HEK293T (cell line): ENCODE results near the gene ERLIN1.

Experiments used
- CTCF ChIA-PET: fragments of 350-600 bp; formaldehyde crosslinking; extraction: SDS; loops from one replicate; lab custom pipeline; 2021; ENCODE audit warnings: antibody characterized with exemption, inconsistent platforms; lab: Yijun Ruan, JAX
- POLR2A ChIA-PET: fragments of 350-600 bp; formaldehyde crosslinking; extraction: SDS; loops from one replicate; lab custom pipeline; 2020; ENCODE audit warnings: antibody characterized with exemption, inconsistent platforms; lab: Yijun Ruan, JAX
- DNase-seq: peaks from one replicate; pipeline ENCODE4 v3.0.0; 2012; ENCODE audit warnings: mixed read lengths; ENCODE audit errors: extremely low spot score
- ARNT ChIP-seq: fragments of 450-650 bp; IDR thresholded peaks from 2 replicates; pipeline ENCODE4 v1.6.1; 2017; ENCODE audit warnings: mild to moderate bottlenecking
- BHLHE40 ChIP-seq: fragments of 450-650 bp; IDR thresholded peaks from 2 replicates; pipeline ENCODE4 v1.6.1; 2016; ENCODE audit warnings: mild to moderate bottlenecking, moderate library complexity, borderline replicate concordance
- CTBP1 ChIP-seq: fragments of 450-650 bp; IDR thresholded peaks from 2 replicates; pipeline ENCODE4 v1.6.1; 2016; ENCODE audit warnings: borderline replicate concordance
- ELF4 ChIP-seq: fragments of 450-650 bp; IDR thresholded peaks from 2 replicates; pipeline ENCODE4 v1.6.1; 2017; ENCODE audit warnings: antibody characterized with exemption
- FOXA1 ChIP-seq: fragments of 450-650 bp; IDR thresholded peaks from 2 replicates; pipeline ENCODE4 v1.6.1; 2016; ENCODE audit warnings: mild to moderate bottlenecking
- FOXK2 ChIP-seq: fragments of 450-650 bp; IDR thresholded peaks from 2 replicates; pipeline ENCODE4 v1.6.1; 2016; ENCODE audit warnings: mild to moderate bottlenecking
- FOXM1 ChIP-seq: fragments of 450-650 bp; IDR thresholded peaks from 2 replicates; pipeline ENCODE4 v1.6.1; 2017; ENCODE audit warnings: mild to moderate bottlenecking, borderline replicate concordance
- HDGF ChIP-seq: fragments of 450-650 bp; IDR thresholded peaks from 2 replicates; pipeline ENCODE4 v1.6.1; 2017; ENCODE audit warnings: antibody characterized with exemption, borderline replicate concordance
- L3MBTL2 ChIP-seq: fragments of 450-650 bp; conservative IDR thresholded peaks from 2 replicates; pipeline ENCODE4 v1.6.1; 2016; ENCODE audit warnings: mild to moderate bottlenecking
- LEF1 ChIP-seq: fragments of 450-650 bp; IDR thresholded peaks from 2 replicates; pipeline ENCODE4 v1.6.1; 2017; ENCODE audit warnings: mild to moderate bottlenecking, borderline replicate concordance
- NFRKB ChIP-seq: fragments of 450-650 bp; IDR thresholded peaks from 2 replicates; pipeline ENCODE4 v1.6.1; 2016; ENCODE audit warnings: mild to moderate bottlenecking, moderate library complexity
- PKNOX1 ChIP-seq: fragments of 450-650 bp; IDR thresholded peaks from 2 replicates; pipeline ENCODE4 v1.6.1; 2016
- SP1 ChIP-seq: fragments of 450-650 bp; IDR thresholded peaks from 2 replicates; pipeline ENCODE4 v1.6.1; 2017
- SUZ12 ChIP-seq: fragments of 450-650 bp; IDR thresholded peaks from 2 replicates; pipeline ENCODE4 v1.6.1; 2016; ENCODE audit warnings: mild to moderate bottlenecking
- TARDBP ChIP-seq: fragments of 450-650 bp; IDR thresholded peaks from 2 replicates; pipeline ENCODE4 v1.6.1; 2016
- ZNF384 ChIP-seq: fragments of 450-650 bp; IDR thresholded peaks from 2 replicates; pipeline ENCODE4 v1.6.1; 2016

The ERLIN1 gene

GRCh38 chr10:100153239-100153825 is 32.5 kb downstream of the ERLIN1 start:
- DNase-seq, result no peak
- POLR2A ChIA-PET, result no interaction called here
- CTCF ChIA-PET, result no interaction called here
- TF ChIP-seq HDGF, result no peak
- no peak for TF ChIP-seq BHLHE40
- TF ChIP-seq PKNOX1, result no peak
- TF ChIP-seq FOXK2, result no peak
- TF ChIP-seq ELF4, result no peak
- no peak for TF ChIP-seq FOXM1
- no peak for TF ChIP-seq NFRKB
- TF ChIP-seq ARNT, result no peak
- TF ChIP-seq SP1, result no peak
- no peak for TF ChIP-seq FOXA1
- no peak for TF ChIP-seq L3MBTL2
- no peak for TF ChIP-seq TARDBP
- TF ChIP-seq LEF1, result no peak
- TF ChIP-seq SUZ12, result no peak

- CTCF ChIA-PET, result no interaction called here
- no peak for DNase-seq
- POLR2A ChIA-PET, result no interaction called here
Measured at GRCh38 chr10:100151723-100152300, 34.0 kb downstream of the ERLIN1 start.

GRCh38 chr10:100148353-100149211 is 37.2 kb downstream of the ERLIN1 start:
- CTCF ChIA-PET, result interaction anchor here (0.6 kb wide), 1 partner anchor 16 kb away, joined by 3 read pairs; no protein-coding TSS in a partner anchor
- POLR2A ChIA-PET, result no interaction called here
- DNase-seq, result no peak
- no peak for TF ChIP-seq ZNF384
- TF ChIP-seq SUZ12, result no peak
- TF ChIP-seq FOXM1, result no peak
- no peak for TF ChIP-seq ARNT
- no peak for TF ChIP-seq LEF1
- TF ChIP-seq SP1, result no peak
- TF ChIP-seq PKNOX1, result no peak
- TF ChIP-seq FOXK2, result no peak
- no peak for TF ChIP-seq CTBP1
- TF ChIP-seq L3MBTL2, result no peak
- no peak for TF ChIP-seq TARDBP
- no peak for TF ChIP-seq FOXA1
- TF ChIP-seq HDGF, result no peak
- TF ChIP-seq ELF4, result no peak
- TF ChIP-seq NFRKB, result no peak
- no peak for TF ChIP-seq BHLHE40

More at GRCh38 chr10:100151723-100152300, 34.0 kb downstream of the ERLIN1 start:
- TF ChIP-seq SUZ12, result no peak
- no peak for TF ChIP-seq HDGF
- TF ChIP-seq FOXM1, result no peak
- no peak for TF ChIP-seq ZNF384
- TF ChIP-seq ARNT, result no peak
- TF ChIP-seq BHLHE40, result no peak
- no peak for TF ChIP-seq SP1
- TF ChIP-seq CTBP1, result no peak
- no peak for TF ChIP-seq NFRKB
- TF ChIP-seq L3MBTL2, result no peak
- no peak for TF ChIP-seq FOXK2
- TF ChIP-seq ELF4, result no peak
- TF ChIP-seq TARDBP, result no peak
- no peak for TF ChIP-seq FOXA1
- no peak for TF ChIP-seq LEF1
- TF ChIP-seq PKNOX1, result no peak

- no peak for TF ChIP-seq FOXK2
- TF ChIP-seq FOXA1, result no peak
- no peak for DNase-seq
- ChIA-PET CTCF (no interaction called here), POLR2A (no interaction called here)
Measured at GRCh38 chr10:100146875-100147650, 38.8 kb downstream of the ERLIN1 start.

GRCh38 chr10:100146398-100146797 is 39.4 kb downstream of the ERLIN1 start:
- no peak for TF ChIP-seq FOXK2
- no peak for TF ChIP-seq HDGF
- no peak for TF ChIP-seq FOXA1
- no peak for TF ChIP-seq LEF1
- TF ChIP-seq NFRKB, result no peak
- TF ChIP-seq PKNOX1, result no peak
- no peak for TF ChIP-seq ELF4
- TF ChIP-seq CTBP1, result no peak
- TF ChIP-seq ZNF384, result no peak
- no peak for TF ChIP-seq SP1
- TF ChIP-seq L3MBTL2, result no peak
- no peak for TF ChIP-seq SUZ12
- no peak for TF ChIP-seq ARNT
- no peak for DNase-seq
- ChIA-PET POLR2A (no interaction called here), CTCF (no interaction called here)
